HG02588 (cell line): Measurements from ENCODE around the gene MYO9B.

ENCODE experiments used
- ATAC-seq: cut with Tn5 transposase; IDR thresholded peaks from one replicate; pipeline ENCODE4 v1.9.1; 2021; ENCODE audit warnings: mild to moderate bottlenecking, moderate library complexity; ENCODE audit not compliant: unreplicated experiment

The MYO9B gene

DNA sequence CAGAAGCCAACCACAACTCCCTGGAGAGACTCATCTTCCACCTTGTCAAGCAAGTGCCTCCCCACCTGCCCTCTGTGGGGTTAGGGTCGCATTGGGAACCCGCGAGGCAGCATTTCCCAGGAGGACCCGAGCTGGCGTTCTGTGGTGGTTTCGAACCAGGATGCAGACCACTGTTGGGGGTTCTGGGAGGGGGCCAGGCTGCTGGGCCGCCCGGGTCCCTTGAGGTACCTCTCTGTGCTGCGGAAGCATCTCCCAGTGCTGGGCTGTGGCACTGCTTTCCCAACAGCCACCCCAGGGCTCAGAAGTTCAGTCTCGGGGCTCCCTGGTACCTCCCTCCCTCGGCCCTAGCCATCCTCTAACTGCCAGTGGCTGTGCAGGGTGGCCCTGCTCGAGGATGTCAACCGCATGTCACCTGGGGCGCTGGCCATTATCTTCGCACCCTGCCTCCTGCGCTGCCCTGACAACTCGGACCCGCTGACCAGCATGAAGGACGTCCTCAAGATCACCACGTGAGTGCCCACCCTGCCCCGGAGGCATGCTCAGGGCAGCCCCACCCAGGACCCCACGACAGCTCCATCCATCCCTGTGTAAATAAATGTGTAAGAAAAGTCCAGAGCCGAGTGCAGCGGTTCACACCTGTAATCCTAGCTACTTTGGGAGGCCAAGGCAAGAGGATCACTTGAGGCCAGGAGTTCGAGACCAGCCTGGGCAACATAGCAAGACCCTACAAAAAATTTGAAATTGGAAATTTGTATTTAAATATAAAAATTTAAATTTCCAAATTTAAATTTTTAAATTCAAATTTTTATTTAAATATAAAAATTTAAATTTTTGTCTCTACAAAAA is 131.4 kb downstream of the MYO9B start:
- no peak for ATAC-seq

DNA sequence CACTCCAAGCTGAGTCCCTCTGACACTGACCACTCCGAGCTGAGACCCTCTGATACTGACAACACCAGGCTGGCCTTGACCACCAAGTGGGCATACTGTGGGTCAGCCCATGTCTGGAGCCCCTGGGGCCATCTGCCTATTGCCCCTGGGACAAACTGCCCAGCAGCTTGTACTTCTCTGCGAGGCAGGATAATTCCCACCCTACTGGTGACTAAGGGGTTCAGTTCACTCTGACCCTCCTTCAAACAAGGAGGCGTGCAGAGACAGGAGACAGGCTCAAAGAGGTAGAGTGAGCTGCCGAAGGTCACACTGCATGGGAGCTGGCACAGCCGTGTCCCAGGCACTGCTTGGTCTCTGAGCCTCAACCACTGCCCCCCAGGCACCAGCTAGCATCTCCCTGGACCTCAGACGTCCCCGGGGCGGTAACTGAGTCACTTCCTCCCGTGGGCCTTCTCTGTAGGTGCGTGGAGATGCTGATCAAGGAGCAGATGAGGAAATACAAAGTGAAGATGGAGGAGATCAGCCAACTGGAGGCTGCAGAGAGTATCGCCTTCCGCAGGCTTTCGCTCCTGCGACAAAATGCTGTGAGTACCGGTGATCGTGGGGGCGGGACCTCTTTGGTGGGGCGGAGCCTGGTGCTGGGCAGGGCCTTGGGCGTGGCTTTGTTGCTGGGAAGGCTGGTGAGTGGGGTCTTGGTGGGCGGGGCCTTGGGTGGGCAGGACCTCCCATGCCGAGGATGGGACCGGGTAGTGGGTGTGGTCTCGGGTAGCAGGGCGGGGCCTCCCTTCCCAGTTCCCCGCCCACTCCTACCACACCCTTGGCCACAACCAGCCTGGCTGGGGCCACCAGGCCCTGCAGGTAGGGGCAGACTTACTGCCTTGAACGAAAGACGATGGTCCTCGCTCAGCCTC is 133.8 kb downstream of the MYO9B start:
- no peak for ATAC-seq

DNA sequence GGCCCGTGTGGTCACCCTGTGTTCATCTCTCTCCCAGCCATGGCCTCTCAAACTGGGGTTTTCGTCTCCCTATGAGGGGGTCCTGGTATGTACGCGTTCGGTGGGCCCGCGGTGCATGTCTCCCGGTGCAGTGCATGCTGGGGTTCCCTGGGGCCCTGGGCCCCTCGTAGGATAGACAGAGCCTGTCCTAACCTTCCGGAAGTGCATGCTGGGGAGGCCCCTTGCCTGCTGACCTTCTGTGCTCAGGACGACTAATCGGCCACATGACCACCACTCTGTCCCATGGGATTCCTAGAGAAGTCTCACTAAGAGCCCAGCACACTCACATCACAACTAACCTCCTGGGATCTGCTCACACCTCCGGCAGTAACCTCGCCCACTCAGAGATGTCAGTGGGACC is 134.7 kb downstream of the MYO9B start:
- ATAC-seq = no peak

DNA sequence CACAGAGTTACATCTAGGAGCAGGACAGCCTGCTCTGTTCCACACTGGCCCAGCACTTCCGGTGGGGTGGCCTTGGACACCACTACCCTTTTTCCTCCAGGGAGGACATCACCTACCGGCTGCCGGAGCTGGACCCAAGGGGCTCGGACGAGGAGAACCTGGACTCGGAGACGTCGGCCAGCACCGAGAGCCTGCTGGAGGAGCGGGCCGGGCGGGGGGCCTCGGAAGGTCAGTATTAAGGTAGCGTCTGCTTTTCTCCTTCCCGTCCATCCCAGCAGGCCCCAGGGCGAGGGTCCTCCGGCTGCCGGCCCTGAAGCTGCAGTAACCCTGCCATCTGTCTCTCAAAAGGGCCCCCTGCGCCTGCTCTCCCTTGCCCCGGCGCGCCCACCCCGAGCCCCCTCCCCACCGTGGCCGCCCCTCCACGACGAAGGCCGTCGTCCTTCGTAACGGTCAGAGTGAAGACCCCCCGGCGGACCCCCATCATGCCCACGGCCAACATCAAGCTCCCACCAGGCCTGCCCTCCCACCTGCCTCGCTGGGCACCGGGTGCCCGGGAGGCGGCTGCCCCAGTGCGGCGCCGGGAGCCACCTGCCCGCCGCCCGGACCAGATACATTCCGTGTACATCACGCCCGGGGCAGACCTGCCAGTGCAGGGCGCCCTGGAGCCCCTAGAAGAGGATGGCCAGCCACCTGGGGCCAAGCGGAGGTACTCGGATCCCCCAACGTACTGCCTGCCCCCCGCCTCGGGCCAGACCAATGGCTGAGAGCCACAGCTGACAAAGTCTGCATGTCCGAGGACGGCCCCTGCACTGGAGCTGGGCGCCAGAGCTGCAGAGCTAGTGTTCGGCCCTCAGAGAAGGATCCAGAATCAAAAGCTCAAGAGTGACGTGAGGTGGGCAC is 136.2 kb downstream of the MYO9B start:
- no peak for ATAC-seq

DNA sequence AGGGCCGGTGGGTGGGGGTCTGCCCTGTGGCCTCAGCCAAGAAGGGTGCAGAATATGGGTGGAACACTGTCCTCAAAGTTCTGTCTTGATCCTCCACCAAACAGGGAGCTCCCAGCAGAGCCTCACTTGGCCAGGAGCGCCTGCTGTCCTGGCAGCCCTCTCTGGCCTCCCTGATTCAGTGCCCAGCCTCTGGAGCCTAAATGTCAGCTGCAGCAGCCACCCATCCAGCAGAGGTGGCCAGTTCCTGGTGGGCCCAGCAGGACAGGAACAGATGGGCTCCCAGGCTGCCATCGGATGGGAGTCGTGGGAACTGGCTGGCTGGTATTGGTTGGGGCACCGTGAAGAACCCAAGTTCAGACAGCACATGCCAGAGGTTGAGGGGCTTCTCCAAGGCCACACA is 137.8 kb downstream of the MYO9B start:
- no peak for ATAC-seq

DNA sequence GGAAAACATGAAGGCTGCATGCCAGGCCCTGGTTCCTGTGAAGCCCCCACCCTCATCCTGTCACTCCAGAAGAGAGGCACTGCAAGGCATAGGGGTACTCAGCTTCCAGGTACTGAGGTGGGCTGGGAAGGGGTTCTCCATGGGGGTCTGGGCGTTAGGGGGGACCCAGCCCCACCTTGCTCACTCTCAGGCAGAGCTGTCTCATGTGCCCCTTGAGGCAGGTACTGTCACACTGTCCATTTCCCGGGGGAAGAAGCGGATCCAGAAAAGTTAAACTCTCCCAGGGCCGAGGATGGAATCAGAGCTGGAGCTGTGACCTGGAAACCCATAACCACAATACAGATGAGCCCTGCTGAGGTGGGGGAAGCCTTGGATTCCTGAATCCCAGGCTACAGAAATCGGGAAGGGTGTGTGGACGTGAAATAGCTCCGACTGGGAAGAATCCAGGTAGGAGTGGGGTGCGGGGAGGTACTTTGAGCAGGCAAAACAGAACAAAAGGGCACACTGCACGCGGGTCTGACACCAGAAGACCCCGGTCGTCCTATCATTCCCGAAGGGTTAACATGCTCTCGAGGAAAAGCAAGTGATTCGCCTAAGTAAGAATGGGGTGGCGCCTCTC is 139.0 kb downstream of the MYO9B start:
- ATAC-seq = no peak

DNA sequence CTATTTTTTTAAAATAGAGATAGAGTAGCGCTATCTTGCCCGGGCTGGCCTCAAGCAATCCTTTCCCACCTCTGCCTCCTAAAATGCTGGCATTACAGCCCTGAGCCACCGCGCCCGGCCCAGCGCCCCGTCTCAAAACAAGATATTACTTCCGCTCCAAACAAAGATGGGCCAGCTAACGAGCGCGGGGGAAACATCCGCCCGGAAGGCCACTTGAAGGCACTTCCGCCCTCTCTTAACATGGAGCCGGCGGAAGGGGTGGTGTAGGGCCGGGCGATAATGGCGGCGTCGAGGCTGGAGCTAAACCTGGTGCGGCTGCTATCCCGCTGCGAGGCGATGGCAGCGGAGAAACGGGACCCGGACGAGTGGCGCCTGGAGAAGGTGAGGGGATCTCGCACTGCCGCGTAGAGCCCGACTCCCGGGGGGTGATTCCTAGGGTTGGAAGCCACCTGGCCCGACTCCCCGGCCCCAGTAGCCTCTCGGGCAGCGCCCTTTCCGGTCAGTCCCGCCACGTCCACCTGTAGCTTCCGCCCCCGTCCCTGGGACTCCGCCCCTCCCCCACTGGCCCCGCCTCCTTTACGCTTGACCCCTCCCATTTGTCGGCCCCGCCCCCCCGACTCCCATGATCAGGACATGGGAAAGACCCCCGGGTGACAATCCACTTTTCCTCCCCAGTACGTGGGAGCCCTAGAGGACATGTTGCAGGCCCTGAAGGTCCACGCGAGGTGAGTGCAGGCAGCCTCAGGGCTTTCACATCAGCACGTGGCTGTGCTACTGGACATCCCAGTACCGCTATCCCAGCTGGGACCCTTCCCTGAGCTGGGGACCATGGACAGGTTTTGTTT is 139.8 kb downstream of the MYO9B start, which contains the start of gene USE1:
USE1 (plus strand) TSS at position 231 of the 845 bp plus-strand sequence; CDS start at position 280, 49 bp downstream.
- ATAC-seq = peak; percentile 71

DNA sequence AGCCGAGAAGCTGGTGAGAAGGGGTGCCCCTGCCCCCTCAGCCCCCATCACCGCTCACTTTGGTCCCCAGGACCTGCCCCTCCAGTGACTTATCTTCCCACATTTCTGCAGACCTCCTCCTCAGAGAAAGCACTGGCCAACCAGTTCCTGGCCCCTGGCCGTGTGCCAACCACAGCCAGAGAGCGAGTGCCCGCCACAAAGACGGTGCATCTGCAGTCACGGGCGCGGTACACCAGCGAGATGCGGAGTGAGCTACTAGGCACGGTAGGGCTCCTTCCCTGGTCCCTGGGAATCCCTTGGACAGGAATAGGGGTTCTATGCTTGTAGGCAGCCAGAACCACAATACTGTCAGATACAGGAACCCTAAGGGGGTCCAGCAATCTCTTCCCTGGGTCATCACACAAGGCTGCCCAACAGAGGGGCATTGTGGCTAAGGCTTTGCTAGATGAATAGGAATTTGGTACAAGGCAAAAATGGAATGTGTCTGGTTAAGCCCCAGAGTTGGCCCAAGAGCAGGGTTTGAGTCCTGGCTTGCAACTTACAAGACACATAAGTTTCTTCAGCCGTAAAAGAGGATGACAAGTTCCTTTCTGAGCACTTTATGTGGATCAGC is 140.6 kb downstream of the MYO9B start:
- no peak for ATAC-seq

DNA sequence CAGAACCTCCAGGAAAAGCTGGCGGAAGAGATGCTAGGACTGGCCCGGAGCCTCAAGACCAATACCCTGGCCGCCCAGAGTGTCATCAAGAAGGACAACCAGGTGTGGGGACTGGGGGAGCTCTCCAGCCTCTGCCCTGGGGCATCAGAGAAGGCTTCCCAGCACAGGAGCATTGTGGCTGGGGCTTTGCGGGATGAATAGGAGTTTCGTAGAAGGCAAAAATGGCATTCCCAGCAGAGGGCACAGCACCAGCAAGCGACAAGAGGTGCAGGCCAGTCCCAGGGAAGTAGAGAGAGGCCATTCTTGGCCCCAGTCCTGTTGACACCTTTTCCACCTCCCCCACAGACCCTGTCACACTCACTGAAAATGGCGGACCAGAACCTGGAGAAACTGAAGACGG is 143.7 kb downstream of the MYO9B start:
- ATAC-seq = no peak

DNA sequence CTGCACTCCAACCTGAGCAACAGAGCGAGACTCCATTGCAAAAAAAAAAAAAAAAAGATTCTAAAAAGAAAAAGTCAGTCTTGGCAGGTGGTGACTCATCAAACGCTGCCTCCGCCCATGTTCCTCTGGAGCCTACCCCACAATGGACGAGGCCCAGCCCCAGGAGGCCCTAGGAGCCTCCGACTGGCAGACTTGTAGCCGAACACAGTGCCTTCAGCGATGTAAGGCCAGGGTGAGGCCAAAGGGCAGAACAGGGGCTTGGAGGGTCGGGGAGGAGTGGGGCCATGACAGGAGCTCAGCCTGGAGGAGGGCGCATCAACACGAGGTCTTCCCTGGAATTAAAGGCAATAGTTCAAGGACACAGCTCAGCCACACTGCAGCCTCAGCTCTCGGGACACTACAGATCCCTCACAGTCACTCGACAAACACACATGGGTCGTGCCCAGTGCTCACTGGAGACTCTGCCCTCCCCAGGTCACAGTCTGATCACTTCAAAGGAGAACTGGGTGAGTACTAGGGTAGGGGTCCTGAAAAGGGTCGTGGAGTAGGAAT is 144.7 kb downstream of the MYO9B start:
- ATAC-seq = no peak

DNA sequence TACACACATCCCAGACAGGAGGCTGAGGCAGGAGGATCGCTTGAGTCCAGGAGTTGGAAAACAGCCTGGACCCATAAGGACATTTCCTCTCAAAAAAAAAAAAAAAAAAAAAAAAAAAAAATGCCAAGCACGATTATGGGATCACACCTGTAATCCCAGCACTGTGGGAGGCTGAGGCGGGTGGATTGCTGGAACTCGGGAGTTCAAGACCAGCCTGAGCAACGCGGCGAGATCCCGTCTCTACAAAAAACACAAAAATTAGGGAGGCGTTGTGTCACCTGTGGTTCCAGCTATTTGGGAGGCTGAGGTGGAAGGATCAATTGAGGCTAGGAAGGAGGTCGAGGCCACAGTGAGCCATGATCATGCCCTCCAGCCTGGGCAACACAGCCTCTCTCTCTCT is 149.5 kb downstream of the MYO9B start:
- ATAC-seq = no peak

DNA sequence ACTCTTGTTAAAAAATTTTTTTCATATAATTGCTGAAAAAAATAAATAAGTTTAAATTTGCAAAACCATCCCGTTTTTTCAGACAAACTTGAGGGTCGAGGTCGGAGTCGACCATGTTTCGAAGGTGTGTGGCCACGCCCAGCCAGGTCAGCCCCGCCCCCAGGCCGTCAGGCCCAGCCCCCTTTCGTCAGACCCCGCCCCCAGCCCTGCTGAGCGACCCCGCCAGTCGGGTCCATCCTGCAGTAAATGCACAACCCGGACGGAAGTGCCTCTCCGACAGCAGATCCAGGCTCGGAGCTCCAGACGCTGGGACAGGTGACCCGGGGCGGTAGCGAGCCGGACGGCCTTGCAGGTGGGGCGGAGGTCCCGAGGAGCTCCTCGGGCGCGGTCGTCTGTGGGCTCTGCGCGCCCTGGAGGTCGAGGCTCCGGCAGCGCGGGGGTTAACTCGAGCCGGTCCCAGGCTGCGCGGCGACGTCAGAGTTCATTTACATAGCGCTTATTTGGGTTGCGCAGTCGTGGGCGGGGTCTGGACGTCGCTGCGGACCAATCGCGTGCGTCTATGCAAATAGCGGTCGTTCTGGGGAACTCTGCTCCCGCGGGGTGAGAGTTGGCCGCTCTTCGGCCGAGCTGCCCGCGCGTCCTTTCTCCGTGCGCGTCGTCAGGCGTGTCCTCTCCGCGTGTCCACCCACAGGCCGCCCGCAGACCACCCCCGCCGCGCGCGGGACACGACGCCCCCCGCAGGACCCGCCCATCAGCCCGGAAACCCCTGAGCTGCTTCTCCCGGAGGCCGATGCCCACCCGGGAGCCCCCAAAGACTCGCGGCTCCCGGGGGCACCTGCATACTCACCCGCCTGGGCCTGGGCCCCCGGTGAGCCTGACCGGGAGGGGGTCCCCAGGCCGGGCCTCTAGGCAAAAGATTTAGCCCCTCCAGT is 150.7 kb downstream of the MYO9B start, which contains the start of gene OCEL1:
OCEL1 (plus strand) TSS at position 225 of the 932 bp plus-strand sequence; CDS start at position 247, 22 bp downstream.
- ATAC-seq = peak; percentile 87

DNA sequence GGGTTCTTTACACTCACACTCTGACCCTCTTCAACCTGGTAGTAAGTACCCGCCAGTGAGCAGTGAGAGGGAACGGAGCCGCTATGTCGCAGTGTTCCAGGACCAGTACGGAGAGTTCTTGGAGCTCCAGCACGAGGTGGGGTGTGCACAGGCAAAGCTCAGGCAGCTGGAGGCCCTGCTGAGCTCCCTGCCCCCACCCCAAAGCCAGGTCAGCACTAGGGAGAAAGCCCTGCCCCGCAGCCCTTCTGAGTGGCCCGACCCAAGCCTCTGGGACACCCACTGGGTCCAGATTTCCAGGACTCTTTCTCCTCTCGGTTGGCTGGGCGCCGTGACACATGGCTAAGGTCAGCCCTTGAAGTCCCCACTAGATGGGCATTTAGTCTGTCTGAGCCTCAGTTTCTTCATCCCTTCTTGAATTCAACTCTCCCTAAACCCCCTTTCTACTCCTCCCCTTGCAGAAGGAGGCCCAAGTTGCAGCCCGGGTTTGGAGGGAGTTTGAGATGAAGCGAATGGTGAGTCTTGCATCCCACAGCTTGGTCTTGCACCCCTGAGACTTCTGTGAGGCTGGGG is 152.3 kb downstream of the MYO9B start:
- ATAC-seq = no peak

DNA sequence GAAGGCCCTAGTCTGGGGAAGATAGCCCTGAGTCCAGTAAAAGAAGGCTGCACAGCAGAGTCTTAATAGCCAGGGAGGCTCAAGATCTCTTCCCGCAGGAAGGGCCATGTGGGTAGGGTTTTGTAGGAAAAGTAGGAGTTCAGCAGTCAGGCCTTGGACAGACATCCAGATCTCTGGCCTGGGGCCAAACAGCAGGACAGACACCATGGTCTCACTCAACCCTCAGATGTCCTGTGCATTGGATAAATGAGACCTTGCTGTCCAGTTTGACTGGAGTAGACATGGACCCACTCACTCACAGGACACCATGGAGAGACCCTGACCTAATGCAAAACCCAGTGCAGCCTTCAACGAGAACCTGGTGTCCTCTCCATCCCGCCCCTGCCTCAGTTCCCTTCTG is 154.3 kb downstream of the MYO9B start:
- no peak for ATAC-seq

DNA sequence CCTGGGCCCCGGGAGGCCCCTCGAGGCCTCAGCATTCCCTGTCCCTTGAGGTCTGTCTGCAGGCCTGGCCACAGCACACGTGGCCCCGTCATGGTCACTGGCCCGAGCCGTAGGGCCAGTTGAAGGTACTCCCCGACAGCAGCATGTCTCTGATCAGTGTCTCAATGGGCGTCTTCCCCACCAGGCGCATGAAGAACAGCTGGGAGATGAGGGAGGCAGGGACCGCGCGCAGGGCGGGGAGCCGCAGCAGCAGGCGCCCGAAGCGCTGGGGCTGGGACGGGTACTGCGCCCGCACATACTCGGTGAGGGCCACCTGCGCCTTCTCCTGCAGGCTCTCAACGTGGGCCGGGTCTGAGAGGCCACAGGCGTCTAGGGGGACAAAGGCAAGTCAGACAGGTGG is 156.7 kb downstream of the MYO9B start:
- ATAC-seq = no peak

DNA sequence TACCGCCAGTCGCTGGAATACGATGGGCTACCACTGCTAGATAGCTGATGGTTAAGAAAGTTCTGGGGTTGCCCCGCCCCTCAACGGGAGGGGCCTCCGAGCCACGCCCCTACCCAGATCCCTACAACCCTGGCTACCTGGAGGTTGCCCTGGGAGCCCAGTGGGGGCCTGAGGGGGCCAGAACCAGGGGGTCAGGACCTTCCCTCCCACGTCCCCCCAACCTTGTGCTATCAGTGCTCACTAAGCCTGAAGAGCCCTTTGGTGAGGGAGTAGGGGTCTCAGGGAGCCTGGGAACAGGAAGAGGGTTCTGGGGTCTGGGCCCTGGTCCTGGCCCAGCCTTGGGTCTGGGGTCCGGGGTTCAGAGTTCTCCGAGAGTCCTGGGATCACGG is 159.3 kb downstream of the MYO9B start:
- ATAC-seq = peak; percentile 25

DNA sequence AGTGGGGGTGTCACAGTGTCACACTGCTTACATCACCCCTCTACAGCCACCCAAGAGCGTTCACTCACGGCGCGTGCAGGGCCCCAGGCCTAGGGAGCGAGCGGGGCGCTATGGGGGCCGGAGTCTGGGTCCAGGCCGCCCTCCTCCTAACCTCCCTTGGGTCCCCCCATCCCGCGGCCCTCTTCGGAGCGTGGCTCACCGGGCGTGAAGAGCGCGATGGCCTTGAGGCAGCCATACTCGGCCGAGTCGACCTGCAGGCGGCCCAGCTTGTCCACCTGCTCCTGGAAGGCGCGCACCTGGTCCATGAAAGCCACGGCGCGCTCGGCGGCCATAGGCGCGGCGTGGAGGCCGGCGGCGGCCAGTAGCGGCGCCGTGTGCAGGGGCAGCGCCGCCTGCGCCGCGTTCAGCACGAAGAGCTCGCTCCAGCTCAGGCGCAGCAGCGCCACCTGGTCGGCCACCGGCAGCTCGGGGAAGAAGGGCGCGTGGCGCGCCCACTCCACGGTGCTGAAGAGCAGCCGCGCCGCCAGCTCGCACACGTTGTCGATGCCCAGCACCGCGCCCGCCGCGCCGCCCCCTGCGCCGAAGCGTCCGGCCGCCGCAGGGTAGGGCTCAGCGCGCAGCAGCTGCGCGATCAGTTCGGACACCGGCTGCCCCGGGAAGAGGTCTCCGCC is 159.9 kb downstream of the MYO9B start:
- peak; percentile 61 for ATAC-seq
